Calu3 (cell line): ENCODE data around the gene E2F3. TPM values are rescaled to one million over a fixed set of nuclear protein-coding genes. Genes with fewer than 3 reads are reported as not detected.

Source experiments
- BruUV-seq: library from RNA; stranded (reverse); fragments of 400-500 nt; replicated peaks from 2 replicates; lab custom pipeline; 2021; lab: Mats Ljungman, UMichigan
- CTCF ChIA-PET: fragments of 300-600 bp; sonication (Branson Sonifier 250); formaldehyde crosslinking; loops from one replicate; lab custom pipeline; 2022; ENCODE audit warnings: antibody characterized with exemption; lab: Charles Lee
- DNase-seq: peaks from one replicate; pipeline ENCODE4 v3.0.0; 2022
- H3K27ac Mint-ChIP-seq: one replicate; pipeline ENCODE4 v1.8.0; 2022; ENCODE audit warnings: mixed read lengths; ENCODE audit not compliant: unreplicated experiment
- H3K27me3 Mint-ChIP-seq: one replicate; pipeline ENCODE4 v1.8.0; 2022; ENCODE audit warnings: mixed read lengths; ENCODE audit not compliant: unreplicated experiment
- H3K36me3 Mint-ChIP-seq: one replicate; pipeline ENCODE4 v1.8.0; 2022; ENCODE audit warnings: mild to moderate bottlenecking, moderate library complexity, mixed read lengths; ENCODE audit not compliant: insufficient read depth, unreplicated experiment
- H3K4me1 Mint-ChIP-seq: one replicate; pipeline ENCODE4 v1.8.0; 2022; ENCODE audit warnings: mild to moderate bottlenecking, low read depth, mixed read lengths; ENCODE audit not compliant: unreplicated experiment
- H3K4me3 Mint-ChIP-seq: one replicate; pipeline ENCODE4 v1.8.0; 2022; ENCODE audit warnings: mild to moderate bottlenecking, low read depth, moderate library complexity, mixed read lengths; ENCODE audit not compliant: unreplicated experiment
- H3K9me3 Mint-ChIP-seq: one replicate; pipeline ENCODE4 v1.8.0; 2022; ENCODE audit warnings: low read depth, mixed read lengths; ENCODE audit not compliant: unreplicated experiment
- CTCF ChIP-seq: fragments of 200-600 bp; IDR thresholded peaks from one replicate; pipeline ENCODE4 v1.8.0; 2022; ENCODE audit warnings: antibody characterized with exemption; ENCODE audit not compliant: unreplicated experiment
- intact Hi-C: fragments of 100-400 bp; cut with micrococcal nuclease; formaldehyde crosslinking; loops from one replicate; pipeline ENCODE4 v1.10.0; 2022; ENCODE audit not compliant: unreplicated experiment
- total RNA-seq: library from RNA; stranded (reverse); gene quantifications from 2 replicates; pipeline ENCODE4 v1.2.3, GENCODE V29; 2022

Gene E2F3
- total RNA-seq, 1 experiment from 2014 or later: 69.8 TPM

- Mint-ChIP-seq H3K9me3 (no peaks in the 10 kb centered on the region), H3K4me3 (peak overlapping the region; percentile 90), H3K4me1 (peaks cover 22% of the 10 kb centered on the region), H3K27me3 (no peaks in the 10 kb centered on the region), H3K36me3 (peaks cover 71% of the 10 kb centered on the region), H3K27ac (peak overlapping the region; percentile 80)
- BruUV-seq: no TSS peak
- no peak for TF ChIP-seq CTCF
- intact Hi-C loops: loop anchor here (1.0 to 5.0 kb wide), 5 partner anchors 51 to 312 kb away; partner anchors contain the start of gene MBOAT1
- peak; percentile 39 for DNase-seq
- CTCF ChIA-PET: interaction anchor here (0.5 to 3.2 kb wide), 39 partner anchors 10 to 908 kb away, joined by 3 to 21 read pairs (median 4); partner anchors contain the start of gene CDKAL1
Observed at GRCh38 chr6:20403766-20404640, 2.3 kb downstream of the E2F3 start.

- intact Hi-C loops: loop anchor here (1.0 to 5.0 kb wide), 5 partner anchors 50 to 312 kb away; partner anchors contain the start of gene MBOAT1
- Mint-ChIP-seq H3K9me3 (no peaks in the 10 kb centered on the region), H3K36me3 (peaks cover 71% of the 10 kb centered on the region), H3K27me3 (no peaks in the 10 kb centered on the region), H3K4me3 (peak overlapping the region; percentile 90), H3K4me1 (peaks cover 22% of the 10 kb centered on the region), H3K27ac (peak overlapping the region; percentile 80)
- TF ChIP-seq CTCF: peak; percentile 77
- peak; percentile 84 for DNase-seq
- CTCF ChIA-PET: interaction anchor here (0.5 to 3.2 kb wide), 31 partner anchors 9 to 491 kb away, joined by 3 to 21 read pairs (median 4); partner anchors contain the start of gene CDKAL1
- BruUV-seq: TSS peak; percentile 46
Observed at GRCh38 chr6:20404641-20405032, 3.0 kb downstream of the E2F3 start.

GRCh38 chr6:20408851-20409250 is 7.2 kb downstream of the E2F3 start:
- CTCF ChIA-PET: no interaction called here
- no TSS peak for BruUV-seq
- intact Hi-C loops: no loop called here

More at GRCh38 chr6:20408851-20409250, 7.2 kb downstream of the E2F3 start:
- TF ChIP-seq CTCF: no peak
- H3K27ac Mint-ChIP-seq: no peak overlapping the region
- no peak overlapping the region for H3K4me3 Mint-ChIP-seq
- H3K4me1 Mint-ChIP-seq: peaks cover 44% of the 10 kb centered on the region
- H3K36me3 Mint-ChIP-seq: peaks cover 56% of the 10 kb centered on the region
- no peaks in the 10 kb centered on the region for H3K9me3 Mint-ChIP-seq
- DNase-seq: no peak
- no peaks in the 10 kb centered on the region for H3K27me3 Mint-ChIP-seq
